ENCODE measurements around the gene AFF4. TPM values are rescaled to one million over a fixed set of nuclear protein-coding genes. Genes with fewer than 3 reads are reported as not detected.

The AFF4 gene
- total and polyA plus RNA-seq, 10 of the 15 experiments (the other 5 are each of a cell fraction or from before 2014, with no cell fraction given), result 1.1 to 20.2 (median 10.4) TPM

- no peak for TF ChIP-seq CEBPZ (IDR thresholded peaks at IDR 0.05; ENCODE audit: low read depth, low read length)
- TF ChIP-seq SPI1 (IDR thresholded peaks at IDR 0.05; ENCODE audit: borderline replicate concordance, insufficient read depth, low read depth, low read length), result no peak
- TF ChIP-seq USF2 (IDR thresholded peaks at IDR 0.05; ENCODE audit: borderline replicate concordance, low read depth, low read length), result no peak
Observed at GRCh38 chr5:132840313-132840712, 123.1 kb downstream of the AFF4 start (continued).

GRCh38 chr5:132839426-132840301 lies 123.8 kb downstream of the AFF4 start:
- Histone ChIP-seq H3K4me3 (no peak overlapping the region), H3K27me3 (replicated peaks in 1 of 2; ENCODE audit: control insufficient read depth in 2 of 2, insufficient read depth in 2 of 2, low read length in 1 of 2) (no peaks in the 10 kb centered on the region), H4K20me1 (ENCODE audit: control insufficient read depth, insufficient read depth) (no peaks in the 10 kb centered on the region), H3K79me2 (ENCODE audit: control insufficient read depth, insufficient read depth, low read length) (no peaks in the 10 kb centered on the region), H3K27ac (ENCODE audit: control insufficient read depth, insufficient read depth) (no peak overlapping the region), H2AFZ (ENCODE audit: control insufficient read depth, low read depth, low read length) (no peak overlapping the region), H3K4me1 (ENCODE audit: control insufficient read depth, insufficient read depth, low read length) (no peaks in the 10 kb centered on the region), H3K36me3 (ENCODE audit: control insufficient read depth in 2 of 2, insufficient read depth in 2 of 2, low read length in 1 of 2) (no peaks in the 10 kb centered on the region), H3K9me3 (replicated peaks; ENCODE audit: control insufficient read depth, insufficient read depth, low read length) (no peaks in the 10 kb centered on the region), H3K9ac (ENCODE audit: control insufficient read depth, insufficient read depth, low read length) (no peak overlapping the region), H3K4me2 (ENCODE audit: control insufficient read depth, insufficient read depth) (no peak overlapping the region)
- BruUV-seq (replicated peaks), result no TSS peak
- DNase-seq (ENCODE audit: low read depth, low spot score), result no peak
- ChIA-PET RAD21 (ENCODE audit: unreplicated experiment) (no interaction called here), POLR2A (no interaction called here), SMC1A (ENCODE audit: uncharacterized antibody, unreplicated experiment) (interaction anchor here (1.0 kb wide), 1 partner anchor 200 kb away, joined by 4 read pairs; no protein-coding TSS in a partner anchor), CTCF (interaction anchor here (0.6 to 0.9 kb wide), 2 partner anchors 22 to 132 kb away, joined by 3 read pairs; no protein-coding TSS in a partner anchor)
- in situ Hi-C loops (cut with MboI), result no loop called here
- FAIRE-seq, result no peak
- TF ChIP-seq E2F4 (IDR thresholded peaks at IDR 0.05; ENCODE audit: low read depth, low read length) (no peak), CBFB (IDR thresholded peaks at IDR 0.05; ENCODE audit: low read depth) (no peak)
- intact Hi-C loops (cut with micrococcal nuclease; ENCODE audit: unreplicated experiment), result no loop called here
- ATAC-seq, result no peak
- 83% methylated on average over 8 of the region's 8 CpGs for WGBS (ENCODE audit: insufficient coverage, insufficient replicate concordance, low lambda C conversion rate, missing lambda C conversion rate)
